GM19328 (cell line): ENCODE measurements around the gene ARHGEF40.

ENCODE experiments used
- ATAC-seq: cut with Tn5 transposase; IDR thresholded peaks from one replicate; pipeline ENCODE4 v1.9.1; 2021; ENCODE audit warnings: mild to moderate bottlenecking, moderate library complexity; ENCODE audit not compliant: unreplicated experiment

The ARHGEF40 gene

DNA sequence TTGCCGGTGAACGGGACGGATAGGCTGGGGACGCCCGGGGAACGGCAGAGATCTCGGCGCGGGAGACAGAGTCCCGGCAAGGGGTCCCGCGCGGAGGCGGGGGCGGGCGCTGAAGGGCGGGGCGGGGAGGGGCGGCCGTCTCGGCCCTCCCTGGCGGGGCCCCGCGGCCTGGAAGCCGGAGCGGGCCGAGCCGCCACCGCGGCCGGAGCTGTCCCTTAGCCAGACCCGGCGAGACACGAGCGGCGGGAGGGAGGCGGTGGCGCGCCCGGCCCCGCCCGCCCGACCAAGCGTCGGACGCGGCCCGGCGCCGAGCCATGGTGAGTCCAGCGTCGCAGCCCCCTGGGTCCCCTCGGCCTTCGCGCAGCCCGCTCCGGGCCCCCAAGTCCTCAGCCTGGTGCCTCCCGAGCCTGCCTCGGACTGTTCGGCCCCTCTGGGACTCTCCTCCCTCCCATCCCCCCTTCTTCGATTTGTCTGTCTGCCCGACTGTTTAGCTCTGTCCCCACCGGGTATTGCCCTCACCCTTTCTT is at the start of gene ARHGEF40:
TSS of gene ARHGEF40 (plus strand) at position 222 of the 527 bp plus-strand sequence. CDS start at position 315, 93 bp downstream.
- no peak for ATAC-seq

DNA sequence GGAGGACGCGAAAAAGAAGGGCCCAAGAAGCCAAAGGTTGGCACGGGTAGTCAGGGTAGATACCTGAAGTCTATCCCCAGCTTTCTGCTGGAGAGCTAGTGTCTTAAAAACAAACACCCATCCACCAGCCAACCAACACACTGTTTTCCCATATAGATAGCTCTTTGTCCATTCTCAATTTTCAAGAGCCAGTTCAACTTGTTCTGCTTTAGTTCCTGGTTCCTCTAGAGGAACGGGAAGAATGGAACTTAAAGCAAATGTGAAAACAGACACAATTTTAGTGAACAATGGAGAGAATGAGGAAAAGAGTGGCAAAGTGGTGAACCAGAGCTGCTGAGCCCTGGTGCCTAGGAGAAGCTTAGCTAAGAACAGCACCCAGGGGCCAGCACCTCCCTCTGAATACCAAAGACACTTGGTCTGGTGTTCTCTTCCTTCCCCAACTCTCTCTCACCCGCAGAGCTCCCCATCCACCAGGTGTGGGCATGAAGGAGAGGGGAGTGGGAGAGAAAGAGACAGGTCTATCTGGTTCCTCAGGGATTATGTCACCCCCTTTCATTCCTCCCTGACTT is 49.0 kb upstream of the ARHGEF40 start:
- ATAC-seq: no peak

DNA sequence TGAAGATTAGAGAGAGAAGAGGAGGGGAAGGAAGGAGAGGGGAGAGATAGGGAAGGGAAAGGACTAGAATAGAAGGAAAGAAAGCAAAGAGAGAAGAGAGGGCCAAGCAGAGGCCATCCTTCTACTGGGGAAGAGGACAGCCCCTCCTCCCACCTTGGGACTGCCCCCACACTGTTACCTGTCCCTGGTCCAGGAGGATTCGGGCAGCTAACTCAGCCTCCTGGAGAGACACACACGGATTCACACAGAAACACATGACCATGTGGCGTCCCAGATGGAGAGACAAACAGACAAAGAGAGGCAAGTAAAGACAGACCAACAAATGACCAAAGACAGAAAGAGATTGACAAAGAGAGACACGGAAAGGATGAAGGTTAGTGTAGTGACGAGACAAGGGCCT is 47.4 kb upstream of the ARHGEF40 start:
- no peak for ATAC-seq

DNA sequence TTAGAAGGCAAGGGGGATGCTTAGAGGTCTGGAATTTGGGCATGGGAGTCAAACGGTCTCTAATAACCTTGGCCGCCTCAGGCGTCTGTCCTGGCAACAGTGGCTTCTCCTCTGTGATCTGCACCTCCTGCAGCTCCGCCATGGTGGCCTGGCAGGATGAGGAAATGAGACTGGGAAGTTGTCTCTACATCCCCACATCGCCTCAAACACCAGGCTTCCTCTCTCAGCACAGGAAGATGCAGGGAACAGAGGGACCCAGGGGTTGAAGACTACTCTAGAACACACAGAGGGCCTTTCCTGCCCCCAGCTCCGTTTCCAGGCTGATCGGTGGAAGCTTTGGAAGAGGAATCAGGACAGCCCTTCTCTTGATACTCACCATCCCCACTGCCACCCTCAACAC is 46.9 kb upstream of the ARHGEF40 start:
- no peak for ATAC-seq

DNA sequence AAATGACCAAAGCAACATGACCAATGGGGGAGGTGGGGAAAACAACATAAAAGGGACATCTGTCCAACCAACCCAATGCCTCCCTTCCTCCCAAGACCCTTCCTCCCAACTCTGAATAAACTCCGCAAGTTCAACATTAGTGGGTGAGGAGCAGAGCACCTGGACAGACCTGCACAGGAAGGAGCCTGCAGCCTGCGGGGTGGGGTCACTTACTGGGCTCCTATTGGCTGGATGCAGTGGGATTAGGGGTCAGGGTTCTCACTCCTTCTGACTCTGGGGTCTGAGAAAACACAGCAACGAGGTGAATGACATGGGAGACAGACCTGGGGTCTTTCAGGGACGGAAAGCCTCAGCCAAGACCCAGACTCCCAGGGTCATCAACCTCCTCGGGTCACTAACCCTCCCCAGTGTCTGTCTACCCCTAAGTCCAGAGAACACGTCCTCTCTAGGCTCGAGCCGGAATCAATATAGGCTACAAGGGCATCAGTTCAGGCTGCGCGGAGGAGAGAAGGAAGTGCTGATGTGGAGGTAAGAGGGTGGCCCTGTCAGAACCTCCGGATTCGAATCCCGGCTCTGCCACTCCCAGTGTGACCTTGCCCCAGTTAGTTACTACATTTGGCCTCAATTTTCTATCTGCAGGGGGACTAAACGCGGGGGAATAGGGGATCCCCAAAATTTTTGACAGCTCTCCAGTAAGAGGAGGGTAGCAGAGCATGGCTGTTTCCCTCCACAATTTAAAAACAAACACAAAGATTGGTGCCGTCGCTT is 46.1 kb upstream of the ARHGEF40 start:
- ATAC-seq: no peak

DNA sequence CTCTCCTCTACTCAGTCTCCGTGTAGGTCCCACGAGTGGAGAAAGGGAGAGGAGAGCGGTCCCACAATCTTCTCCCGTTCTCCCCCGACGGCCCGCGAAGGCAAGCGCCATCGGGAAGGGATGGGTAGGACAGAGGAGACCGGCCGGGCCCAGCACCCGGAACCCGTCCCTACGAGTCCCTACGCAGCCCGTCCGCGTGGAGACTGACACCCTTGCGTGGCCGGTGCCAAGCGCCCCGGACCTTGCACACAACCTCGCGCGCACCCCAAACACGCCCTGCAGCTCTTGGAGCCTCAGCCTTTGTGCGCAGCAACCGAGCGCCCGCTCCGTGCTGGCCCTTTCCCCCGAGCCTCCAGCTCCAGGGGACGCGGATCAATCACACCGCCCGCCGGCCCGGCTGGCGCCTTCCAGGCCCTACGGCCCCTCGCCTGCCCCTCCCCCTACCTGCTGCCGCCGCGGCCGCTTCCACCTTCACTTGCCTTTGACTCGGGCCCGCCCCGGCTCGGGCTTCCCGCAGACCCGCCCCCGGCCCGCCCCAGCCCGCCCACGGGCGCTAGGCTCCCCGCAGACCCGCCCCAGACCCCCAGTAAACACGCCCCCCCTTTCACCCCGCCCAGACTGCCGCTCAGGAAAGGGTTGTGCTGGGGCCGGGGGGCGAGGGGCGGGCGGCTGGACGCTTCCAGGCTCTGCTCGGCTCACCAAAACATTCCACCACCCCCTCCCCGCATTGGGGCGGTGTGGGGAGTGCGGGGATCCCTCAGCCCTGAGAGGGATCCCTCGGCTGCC is 45.3 kb upstream of the ARHGEF40 start, which contains the start of gene NDRG2:
TSS of gene NDRG2 (minus strand) at position 477 of the 786 bp plus-strand sequence. CDS start 1,746 bp downstream, outside the sequence.
- no peak for ATAC-seq

DNA sequence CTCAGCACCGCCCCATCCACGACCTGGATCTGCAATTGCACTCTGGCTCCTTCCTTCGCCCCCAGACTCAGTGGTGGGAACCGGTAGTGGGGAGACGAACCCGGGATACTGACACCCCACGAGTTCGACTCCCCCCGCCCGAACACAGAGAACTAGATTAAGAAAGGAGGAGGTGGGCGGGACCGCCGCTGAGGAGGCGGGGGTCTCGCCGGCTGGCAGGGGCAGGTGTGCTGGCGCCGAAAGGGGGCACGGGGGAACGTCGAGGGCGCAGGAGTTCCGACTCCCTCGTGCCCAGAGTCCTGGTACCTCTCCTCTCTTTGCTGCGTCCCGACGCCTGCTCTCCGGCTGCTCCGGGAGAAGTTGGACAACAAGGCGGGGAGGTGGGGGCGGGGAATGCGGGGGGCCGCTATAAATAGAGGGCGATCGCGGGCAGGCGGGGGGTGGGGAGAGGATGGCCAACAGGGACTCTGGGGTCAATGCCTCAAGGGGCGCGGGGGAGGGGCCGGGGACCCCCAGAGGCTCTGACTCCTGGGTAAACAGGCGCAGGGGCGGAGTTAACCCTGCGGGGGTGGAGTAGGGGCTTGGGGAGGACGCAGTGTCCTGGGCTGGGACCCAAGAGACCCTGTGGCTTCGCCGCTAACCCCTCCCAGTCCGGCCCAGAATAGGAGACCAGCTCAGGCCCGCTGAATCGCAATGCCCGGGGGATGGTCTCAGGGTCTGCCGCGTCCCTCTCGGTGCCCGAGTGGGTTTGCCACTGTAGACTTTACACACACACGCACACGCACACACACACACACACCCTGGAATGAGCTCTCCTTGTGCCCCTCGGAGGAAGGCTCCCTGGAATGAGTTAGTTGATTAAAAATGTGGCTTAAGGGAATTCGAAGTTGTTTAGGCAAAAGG is 44.5 kb upstream of the ARHGEF40 start:
- ATAC-seq: no peak

DNA sequence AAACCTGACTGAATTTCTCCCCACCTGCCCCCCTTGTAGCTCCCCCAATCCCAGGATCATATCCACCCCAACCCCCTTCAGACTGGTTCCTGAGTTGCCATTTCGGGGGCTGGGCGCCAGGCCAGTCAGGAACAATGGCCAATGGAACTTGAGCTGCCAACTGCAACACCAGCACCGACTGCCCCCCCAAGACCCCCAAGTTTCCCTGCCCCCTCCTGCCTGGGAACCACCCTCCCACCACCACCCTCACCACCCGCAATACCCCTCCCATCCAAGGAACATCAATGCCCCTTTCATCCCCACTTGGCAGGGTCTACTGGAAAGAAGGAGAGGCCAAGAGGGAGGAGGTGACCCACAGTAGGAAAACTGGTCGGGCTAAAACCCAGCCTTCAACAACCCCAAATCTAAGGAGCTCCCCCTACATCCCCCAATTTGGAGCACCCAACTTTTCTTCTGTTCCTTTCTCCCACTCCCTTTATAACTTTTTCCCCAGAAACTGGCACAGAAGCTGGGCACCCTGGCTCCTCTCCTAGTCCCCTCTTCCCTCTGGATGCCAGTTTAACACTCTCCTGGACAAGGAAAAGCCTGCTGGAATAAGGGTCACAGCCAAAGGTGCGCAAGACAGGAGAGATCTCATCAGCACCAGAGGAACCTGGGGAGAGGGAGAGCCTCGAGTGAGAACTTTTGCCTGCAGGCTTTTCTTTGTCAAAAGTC is 43.7 kb upstream of the ARHGEF40 start:
- ATAC-seq: no peak

DNA sequence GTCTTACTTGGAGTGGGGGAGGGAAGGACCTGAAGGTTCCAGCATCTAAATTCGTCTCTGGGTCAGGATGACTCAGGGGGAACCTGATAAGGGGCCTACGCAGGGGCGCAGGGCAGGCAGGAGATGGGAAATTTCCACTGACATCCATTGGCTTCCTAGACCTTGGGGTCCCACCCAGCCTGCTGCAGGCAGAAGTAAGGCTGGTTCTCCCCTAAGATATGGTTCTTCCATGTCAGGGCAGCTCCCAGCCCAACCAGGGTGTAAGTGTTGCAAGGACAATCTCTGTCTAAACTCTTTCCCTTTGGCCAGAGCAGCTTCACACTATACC is 43.2 kb upstream of the ARHGEF40 start:
- no peak for ATAC-seq

DNA sequence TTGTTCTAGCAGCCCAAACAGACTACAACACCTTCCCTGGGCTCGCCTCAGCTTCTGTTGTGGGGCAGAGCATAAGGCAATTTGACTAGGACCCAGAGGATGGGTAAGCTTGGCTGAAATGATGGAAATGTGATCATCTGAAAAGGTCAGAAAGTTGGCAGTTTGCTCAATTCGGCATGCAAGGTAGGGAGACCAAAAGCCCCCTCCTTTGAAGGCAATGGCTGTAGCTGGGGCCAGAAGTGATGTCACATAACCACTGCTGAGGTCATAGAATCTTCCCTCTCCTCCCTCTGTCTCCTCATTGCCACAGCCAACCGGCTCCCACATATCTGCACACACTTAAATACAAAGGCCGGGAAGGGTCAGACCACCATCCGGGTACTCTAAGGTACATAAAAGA is 40.2 kb upstream of the ARHGEF40 start, which contains the start of gene TPPP2:
TSS of gene TPPP2 (plus strand) at position 301 of the 400 bp plus-strand sequence. CDS start 365 bp downstream, outside the sequence.
- no peak for ATAC-seq

DNA sequence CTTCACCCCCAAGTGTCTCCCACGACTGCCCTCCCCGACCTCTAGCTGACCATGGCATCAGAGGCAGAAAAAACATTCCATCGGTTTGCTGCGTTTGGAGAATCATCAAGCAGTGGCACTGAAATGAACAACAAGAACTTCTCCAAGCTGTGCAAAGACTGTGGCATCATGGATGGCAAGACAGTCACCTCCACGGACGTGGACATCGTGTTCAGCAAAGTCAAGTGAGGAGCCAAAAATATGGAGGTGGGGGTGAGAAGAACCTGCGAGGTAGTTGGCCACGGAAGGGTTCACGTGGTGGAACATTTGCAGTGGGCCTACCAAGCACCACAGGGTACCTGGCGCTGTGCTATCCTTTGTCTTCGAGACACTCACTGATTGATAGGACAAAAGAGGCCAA is 39.6 kb upstream of the ARHGEF40 start:
- no peak for ATAC-seq

DNA sequence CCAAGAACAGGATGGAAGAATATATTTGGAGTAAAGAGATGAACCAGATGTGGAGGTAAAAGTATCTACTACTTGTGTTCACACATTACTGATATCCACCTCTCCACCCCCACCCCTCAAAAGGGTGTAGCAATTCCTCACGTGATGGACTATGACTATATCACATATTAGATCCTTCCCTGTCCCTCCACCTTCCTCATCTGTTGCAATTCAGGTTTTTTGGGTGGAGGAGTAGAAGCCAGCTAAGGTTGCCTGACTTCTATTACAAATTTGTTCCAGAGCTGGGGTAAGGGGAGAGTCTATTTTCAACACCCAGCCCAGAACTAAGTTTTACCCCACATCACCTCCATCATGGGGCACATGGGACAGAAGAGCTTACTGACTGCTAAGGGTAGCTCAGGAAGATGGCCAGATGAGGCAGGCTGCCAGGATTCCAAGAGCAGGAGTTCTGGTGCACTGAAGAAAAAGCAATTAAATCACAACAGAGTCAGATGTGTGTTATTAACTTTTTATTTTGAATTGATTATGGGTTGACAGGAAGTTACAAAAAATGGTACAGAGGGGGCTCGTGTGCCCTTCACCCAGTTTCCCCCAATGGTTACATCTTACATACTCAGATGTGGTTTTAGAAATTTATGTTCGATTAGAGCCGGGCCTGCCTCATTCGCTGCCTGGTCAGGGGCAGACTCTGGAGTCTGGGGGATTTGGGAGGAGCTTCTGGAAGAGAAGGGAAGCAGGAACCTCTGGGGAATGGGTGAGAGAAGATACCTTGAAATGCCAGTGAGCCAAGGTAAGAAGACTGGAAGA is 37.6 kb upstream of the ARHGEF40 start:
- no peak for ATAC-seq

DNA sequence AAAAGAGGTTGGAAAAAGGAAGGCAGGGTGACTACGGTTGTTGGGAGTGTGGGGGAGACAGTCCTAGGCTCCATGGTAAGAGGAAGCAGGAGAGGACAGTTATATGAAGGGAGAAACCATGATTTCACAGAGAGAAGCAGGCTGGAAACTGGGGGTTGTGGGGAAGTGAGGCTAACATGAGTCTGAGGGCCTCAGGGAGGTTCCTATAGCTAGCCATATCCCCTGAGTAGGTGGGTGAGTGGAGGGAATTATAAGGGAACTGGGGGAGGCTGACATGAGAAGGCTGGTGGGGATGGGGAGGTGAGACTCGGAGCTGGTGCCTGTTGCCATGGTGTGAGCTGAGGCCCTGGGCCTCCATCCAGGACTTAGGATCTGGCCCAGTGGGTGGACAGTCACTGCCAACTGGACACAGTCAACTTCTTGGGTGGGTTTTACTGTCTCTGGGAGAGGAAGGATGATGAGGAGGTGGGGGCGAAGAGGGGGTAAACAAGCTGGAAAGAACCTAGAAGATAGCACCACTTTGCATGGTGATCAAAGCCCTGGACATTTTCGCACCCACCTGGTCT is 36.9 kb upstream of the ARHGEF40 start:
- no peak for ATAC-seq

DNA sequence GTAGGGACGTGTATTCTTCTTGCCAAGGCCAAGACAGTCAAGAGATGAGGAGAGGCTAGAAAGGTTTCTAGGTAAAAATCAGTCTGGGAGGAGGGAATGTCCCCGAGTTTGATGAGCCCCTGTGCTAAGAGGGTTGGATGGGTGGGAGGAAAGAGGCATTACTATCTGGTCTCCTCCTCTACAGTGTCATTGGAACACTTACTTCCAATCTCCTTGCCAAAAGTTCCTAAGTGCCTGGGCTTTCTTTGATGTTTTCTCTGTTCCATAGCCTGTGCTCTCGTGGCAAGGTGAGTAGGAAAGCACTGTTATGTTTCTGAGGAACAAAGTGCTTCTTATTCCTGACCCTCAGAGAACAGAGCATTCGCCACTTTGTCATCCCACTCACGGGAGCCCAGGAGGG is 35.4 kb upstream of the ARHGEF40 start, which contains the start of gene RNASE13:
TSS of gene RNASE13 (minus strand) at position 101 of the 400 bp plus-strand sequence. CDS start 519 bp downstream, outside the sequence.
- ATAC-seq: no peak

DNA sequence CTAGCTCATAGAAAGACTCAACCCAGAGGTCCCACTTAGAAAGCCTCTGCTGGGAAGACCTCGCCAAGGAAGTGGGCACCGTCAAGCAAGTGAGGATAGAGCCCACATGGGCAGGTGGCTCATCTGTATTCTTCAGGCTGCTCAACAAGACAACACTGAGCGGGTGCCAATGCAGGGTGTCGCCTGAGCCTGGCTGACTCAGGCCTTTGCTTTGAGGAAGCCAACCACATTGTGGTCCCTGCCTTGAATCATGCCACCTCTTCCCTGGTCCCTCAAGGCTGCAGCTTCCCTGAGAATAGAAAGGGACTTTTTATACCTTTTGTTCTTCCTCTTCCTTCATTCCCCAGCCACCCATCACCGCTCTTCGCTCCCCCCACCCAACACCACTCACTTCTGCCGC is 33.4 kb upstream of the ARHGEF40 start:
- ATAC-seq: no peak

DNA sequence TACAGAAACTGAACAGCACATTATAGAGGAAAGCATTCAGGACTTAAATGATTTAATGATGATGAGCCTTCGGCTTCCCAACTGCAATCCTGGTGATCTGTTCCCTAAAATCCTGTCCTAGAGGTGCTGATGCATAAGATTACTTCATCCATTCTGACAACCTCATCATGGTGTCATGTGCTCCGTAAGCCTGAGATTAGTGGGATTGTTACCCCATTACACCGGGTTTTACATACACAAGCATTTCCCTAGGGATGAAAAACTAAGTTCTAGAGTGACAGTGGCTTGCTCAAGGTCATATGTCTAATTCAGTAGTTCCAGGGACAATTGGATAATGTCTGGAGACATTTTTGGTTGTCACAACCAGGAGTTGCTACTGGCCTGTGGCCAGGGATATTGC is 32.9 kb upstream of the ARHGEF40 start:
- no peak for ATAC-seq

DNA sequence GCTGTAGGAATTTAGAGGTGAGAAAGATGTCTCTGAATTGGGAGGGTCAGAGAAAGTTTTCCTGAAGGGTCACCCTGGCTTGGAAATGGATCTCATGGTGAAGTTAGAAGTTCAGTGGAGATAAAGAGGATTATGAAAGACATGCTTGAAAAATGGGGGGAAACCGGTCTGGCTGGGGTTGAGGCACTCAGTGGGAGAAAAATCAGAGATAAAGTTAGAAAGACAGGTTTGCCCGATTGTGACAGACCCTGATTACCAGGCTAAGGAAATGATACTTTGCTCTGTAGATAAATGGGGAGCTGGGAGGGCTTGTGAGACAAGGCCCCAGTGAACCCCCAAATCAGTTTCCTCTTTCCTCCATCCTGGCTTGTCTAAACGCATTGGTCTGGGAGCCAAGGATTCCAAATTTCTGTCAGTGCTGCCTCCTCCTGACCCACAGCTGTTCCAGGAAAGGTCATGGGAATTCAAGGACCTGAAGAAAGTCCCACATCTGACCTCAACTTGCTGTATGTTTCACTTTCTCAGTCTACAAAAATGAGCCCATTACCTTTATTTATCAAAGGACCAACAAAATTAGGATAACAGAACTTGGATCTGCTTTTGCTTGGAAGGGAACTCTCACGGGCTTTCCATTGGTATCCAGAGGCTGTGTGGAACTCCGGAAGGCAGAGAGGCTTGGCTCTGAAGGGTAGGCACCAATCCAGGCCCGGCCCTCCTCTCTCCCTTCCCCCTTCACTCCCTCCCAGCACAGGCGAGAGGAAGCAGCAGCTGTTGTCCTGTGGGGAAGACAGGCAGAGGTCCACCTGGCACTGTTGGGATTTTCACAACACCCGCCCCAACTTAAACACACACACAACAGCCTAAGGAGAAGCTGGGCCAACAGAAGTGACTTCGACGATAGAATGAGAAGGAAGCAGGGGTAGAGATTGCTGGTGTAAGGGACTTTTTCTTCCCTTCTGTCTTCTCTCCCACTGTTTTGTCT is 31.4 kb upstream of the ARHGEF40 start:
- no peak for ATAC-seq
